GM21515 (cell line): ENCODE data around the gene NOTCH3.

Source experiments
- ATAC-seq: cut with Tn5 transposase; IDR thresholded peaks from one replicate; pipeline ENCODE4 v1.9.1; 2021; ENCODE audit not compliant: unreplicated experiment

The NOTCH3 gene

DNA sequence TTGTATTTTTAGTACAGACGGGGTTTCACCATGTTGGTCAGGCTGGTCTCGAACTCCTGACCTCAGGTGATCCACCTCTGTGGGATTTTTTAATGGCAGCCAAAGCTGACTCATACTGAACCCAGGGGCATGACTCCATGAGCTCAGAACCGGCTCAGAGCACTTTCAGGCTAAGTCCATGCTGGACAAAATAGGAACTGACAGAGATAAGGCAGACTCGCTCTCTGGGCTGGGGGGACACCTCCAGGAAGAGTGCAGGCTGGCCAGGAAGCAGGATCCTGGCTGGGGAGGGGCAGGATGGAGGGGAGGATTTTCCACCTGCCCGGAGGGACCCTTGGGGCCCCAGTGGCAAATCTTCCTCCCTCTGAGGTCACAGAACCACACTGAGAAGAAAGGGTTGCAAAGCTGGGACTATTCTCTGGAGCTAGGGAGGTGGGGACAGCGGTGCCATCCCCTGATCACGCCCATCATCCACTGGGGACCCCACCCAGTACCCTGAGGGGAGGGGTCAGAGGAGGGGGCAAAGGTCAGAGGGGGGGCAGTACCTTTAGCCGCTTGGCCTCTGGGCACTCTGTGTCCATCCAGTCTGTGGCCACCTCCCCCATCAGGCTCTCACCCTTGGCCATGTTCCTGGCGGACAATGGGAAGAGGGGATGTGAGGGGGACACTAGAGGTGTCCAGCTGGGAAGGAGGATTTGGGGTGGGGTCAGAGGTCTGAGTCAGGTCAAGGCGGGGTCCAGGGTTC lies 31.1 kb downstream of the NOTCH3 start:
- ATAC-seq: no peak

DNA sequence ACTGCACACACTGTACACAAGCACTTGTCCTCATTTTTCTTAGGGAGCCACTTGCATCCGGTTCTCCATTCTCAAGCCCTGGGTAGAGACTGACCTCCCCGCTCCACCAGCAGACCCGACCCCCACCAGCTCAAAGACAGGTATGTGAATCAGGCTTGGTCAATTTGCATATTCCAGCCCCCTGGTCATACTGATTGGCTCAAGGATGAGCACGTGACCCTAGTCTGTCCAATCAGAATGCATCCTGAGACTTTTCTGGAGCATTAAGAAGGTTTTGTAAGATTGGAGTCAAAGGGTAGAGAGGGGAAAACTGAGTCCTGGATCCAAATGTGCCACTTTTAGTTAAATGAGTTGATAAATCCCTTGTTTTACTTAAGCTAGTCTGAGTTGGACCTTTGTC lies 34.1 kb downstream of the NOTCH3 start:
- ATAC-seq: no peak

DNA sequence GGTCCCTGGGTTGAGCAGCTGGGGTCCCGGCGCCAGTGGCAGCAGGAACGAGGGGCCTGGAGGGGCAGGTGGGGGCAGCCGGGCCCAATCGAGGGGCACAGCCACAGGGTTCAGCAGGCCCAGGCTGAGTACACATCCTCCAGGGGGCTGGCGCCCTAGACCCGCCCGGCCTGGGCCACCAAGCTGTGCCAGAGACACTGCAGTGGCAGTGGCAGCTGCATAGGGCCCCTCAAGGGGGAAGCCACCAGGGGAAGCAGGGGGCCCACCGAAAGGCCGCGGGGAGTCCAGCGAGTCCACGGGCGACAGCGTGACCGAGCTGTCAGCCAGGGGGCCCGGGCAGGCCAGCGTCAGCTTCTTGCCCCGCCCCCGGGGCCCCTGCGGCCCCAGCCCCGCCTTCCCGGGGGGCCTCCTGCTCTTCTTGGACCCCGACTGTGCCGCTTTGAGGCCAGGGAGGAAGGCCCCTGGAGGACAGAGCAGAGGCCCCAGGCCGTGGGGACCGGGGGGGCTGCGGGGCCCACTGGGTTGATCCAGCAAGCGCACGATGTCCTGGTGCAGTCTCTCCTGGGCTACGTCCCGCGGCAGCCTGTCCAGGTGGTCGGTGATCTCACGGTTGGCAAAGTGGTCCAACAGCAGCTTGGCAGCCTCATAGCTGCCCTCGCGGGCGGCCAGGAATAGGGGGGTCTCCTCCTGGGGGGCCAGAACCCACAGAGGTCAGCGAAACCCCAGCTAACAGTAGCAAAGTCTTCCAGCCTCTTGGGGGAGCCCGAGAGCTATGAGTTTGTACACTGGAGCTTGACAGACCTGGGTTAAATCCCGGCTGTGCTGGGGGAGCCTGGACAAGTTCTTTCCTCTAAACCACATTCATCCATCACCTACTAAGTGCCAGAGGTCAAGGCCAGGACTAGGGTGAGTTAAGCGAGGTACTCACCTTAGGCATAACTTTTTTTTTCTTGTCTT lies 39.5 kb downstream of the NOTCH3 start:
- ATAC-seq: no peak

DNA sequence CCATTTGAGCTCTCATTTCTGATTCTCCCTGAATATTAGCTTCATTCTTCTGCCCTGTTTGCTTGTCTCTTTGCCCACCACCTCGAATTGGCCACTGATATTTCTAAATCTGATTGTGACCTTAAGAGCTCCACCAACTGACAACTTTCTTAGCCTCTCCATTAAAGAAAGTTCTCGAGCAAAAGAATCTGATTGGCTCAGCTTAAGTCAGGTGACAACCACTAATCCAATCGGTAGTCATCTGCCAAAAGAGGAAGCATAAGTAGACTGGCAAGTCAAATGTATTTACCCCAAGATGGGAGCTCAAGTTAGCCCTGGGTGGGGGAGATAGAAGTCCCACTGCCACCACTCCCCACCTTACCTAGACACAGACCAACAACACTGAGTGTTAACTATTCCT lies 41.5 kb downstream of the NOTCH3 start:
- ATAC-seq: no peak

DNA sequence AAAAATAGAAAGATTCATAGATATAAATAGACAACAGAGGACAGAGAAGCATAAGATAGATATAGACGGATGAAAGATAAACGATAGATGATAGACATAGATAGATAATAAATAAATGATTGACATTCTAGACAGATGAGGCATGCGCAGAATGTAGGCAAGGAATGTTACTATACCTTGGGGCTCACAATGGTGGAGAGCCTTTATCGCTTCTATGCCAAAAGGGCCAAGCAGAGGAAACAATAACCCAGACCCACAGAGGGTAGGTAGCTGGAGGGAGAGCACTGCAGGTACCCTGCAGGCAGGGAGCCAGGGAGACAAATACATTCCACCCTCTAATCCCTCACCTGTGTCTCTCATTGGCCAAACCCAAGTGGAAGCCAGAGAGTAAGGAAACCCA lies 44.4 kb downstream of the NOTCH3 start:
- no peak for ATAC-seq

DNA sequence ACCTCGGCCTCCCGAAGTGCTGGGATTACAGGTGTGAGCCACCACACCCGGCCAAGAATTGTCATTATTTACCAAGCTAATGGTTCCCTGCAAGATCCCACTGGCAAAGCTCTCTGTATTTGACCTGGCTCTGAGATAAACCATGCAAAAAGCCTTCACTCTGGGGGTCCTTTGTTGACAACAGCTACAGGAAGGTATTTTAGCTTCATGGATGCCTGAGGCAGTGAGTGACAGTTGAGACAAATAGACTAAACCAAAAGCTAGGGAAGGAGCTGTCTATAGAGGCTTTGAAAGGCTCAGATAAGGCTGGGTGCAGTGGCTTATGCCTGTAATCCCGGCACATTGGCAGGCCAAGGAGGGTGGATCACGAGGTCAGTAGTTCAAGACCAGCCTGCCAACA lies 45.5 kb downstream of the NOTCH3 start:
- no peak for ATAC-seq

DNA sequence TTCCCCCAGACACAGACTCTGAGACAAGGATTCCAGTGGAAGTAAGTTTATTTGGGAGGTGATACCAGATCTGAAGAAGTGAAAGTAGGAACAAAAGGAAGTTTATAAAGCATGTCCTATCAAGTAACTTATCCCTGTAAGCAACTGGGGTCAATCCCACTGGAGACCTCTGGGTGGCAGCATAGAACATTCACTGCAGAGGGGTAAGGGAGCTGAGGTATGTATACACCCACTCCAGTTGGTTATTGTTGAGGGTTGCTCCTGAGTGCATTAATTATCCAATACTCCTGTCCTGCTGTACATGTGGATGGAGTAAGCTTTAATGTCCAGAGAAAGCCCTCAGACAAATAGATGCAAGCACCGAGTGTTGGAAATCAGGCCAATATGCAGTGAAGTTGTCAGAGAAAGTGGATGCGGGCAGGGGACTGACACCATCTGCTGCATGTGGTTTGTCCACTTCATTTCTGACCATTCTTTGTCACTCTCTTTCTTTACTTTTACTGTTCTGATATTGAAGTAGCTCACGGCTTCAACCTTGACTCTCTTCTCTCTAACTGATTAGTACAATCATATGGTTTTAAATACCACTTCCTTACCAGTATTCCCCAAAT lies 46.7 kb downstream of the NOTCH3 start:
- no peak for ATAC-seq

DNA sequence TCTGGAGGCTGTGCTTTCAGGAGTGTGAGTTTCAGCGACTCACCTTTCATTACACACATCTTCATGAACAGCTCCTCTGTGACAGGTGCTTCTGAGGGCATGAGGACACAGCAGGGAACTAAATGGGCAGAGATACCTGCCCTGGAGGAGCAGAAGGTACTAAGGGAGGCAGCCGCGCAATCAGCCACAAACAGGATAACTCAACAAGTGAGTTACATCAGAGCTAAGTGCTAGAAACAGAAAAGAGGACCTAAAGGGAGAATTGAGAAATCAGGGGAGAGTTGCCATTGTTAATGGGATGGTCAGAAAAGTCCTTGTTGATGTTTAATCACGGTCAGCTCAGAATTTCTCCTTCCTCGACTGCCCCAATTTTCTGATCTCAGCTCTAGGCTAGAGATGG lies 51.1 kb downstream of the NOTCH3 start:
- no peak for ATAC-seq

DNA sequence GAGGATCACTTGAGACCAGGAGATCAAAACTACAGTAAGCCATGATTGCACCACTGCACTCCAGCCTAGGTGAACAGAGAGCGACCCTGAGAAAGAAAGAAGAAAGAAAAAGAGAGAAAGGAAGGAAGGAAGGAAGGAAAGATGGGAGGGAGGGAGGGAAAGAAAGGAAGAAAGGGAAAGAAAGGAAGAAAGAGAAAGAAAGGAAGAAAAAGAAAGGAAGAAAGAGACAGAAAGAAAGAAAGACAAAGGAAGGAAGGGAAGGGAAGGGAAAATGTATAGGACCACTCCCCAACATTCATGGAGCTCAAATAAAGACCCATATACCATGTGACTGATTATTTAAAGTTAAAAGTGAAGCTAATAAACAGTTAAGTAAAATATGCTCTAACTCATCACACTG lies 53.7 kb downstream of the NOTCH3 start:
- ATAC-seq: no peak

DNA sequence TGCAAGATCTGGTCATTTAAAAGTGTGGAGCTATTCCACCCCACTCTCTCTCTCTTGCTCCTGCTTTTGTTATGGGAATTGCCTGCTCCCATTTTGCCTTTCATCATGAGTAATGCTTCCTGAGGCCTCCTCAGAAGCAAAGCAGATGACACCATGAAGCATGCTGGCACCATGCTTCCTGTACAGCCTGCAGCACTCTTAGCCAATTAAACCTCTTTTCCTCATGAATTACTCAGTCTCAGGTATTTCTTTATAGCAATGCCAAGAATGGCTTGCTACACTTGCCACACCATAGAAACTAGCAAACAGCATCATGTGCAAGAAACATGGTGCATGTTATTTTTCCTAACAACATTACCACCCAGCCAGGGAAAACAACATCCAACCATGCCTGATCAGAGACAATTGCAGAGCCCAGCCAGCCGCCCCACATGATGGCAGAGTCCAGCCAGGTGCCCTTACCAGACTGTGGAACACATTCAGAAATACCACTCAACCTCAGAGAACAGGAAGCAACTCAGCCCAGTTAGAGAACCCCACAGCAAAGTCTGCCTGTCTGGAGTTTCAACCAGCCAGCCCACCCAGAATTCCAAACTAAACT lies 56.6 kb downstream of the NOTCH3 start:
- ATAC-seq: no peak

DNA sequence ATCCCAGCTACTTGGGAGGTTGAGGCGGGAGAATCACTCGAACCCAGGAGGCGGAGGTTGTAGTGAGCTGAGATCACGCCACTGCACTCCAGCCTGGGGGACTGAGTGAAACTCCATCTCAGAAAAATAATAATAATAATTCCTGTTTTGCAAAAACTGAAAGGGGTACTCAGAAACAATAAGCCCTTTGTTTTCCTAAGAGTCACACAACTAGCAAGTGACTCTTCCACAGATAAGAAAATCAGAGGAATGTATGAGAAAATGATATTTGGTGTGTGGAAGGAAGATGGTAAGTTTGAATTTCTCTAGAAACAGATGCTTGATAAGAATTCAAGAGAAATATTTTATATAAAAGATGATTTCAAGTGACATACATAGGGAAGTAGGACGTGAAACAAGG lies 58.5 kb downstream of the NOTCH3 start:
- no peak for ATAC-seq

DNA sequence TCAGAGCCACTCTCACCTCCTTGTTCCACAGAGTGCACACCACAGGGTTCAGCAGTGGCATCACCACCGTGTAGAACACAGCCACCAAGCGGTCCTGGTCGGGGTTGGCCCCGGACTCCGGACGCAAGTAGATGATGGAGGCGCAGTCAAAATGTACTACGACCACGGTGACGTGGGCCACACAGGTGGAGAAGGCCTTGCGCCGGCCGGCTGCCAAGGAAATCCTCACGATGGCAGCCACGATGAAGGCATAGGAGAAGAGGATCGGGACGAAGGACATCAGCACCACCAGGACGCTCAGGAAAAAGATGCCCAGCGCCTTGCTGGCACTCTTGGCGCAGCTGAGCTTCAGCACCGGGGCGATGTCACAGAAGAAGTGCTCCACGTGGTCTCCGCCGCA lies 59.7 kb downstream of the NOTCH3 start:
- ATAC-seq: no peak

DNA sequence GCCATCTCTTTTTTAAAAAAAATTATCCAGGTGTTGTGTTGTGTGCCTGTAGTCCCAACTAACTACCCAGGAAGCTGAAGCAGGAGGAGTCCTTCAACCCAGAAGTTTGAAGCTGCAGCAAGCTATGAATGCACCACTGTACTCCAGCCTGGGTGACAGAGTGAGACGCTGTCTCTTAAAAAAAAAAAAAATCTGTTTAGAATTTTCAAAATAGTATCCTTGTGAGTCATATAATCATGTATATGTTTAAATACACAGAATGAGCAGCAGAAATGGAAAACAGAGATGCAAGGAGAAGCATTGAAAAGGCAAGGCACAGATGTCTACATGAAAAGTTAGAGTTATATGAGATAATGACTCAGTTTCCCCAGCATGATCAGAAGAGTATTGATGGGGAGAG lies 62.4 kb downstream of the NOTCH3 start:
- no peak for ATAC-seq

DNA sequence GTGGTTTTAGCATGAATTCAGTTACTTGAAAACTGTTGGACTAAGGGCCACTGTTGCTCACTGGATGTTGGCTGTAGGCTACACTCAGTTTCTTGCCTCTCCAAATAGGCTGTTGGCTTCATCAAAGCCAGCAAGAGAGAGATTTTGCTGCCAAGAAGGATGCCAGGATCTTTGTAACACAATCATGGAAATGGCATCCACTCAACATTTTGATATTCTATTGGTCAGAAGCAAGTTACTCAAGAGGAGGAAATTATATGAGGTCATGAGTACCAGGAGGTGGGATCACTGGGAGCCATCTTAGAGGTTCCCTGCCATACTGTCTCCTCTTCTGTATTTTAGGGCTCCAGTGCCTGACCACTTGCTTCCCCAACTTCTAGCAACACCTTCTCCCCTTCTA lies 63.0 kb downstream of the NOTCH3 start:
- no peak for ATAC-seq

DNA sequence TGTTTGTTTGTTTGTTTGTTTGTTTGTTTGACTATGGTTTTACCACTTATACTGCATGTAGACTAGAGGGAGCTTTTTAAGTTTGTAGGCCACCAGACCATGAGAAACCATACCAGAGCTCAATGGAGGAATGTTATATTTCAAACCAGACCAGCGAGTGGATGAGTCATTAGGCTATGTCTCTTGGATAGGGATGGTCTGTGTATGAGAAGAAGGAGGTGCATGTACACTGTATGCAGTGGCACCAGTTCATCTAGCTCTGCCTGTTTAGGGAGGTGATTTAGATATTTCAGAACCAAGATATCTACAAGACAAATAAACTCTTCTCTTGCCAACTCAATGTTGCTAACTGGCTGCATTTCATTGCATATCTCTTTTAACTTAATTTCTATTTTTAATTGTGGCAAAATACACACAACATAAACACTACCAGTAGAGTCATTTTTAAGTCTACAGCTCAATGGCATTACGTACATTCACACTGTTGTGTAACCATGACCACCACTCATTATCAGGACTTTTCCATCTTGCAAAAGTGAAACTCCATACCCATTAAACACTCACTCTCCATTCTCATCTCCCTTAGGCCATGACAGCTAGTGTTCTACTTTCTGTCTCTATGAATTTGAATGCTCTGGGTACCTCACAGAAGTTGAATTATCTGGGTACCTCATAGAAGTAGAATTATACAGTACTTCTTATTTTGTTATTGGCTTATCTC lies 64.4 kb downstream of the NOTCH3 start:
- ATAC-seq: no peak

DNA sequence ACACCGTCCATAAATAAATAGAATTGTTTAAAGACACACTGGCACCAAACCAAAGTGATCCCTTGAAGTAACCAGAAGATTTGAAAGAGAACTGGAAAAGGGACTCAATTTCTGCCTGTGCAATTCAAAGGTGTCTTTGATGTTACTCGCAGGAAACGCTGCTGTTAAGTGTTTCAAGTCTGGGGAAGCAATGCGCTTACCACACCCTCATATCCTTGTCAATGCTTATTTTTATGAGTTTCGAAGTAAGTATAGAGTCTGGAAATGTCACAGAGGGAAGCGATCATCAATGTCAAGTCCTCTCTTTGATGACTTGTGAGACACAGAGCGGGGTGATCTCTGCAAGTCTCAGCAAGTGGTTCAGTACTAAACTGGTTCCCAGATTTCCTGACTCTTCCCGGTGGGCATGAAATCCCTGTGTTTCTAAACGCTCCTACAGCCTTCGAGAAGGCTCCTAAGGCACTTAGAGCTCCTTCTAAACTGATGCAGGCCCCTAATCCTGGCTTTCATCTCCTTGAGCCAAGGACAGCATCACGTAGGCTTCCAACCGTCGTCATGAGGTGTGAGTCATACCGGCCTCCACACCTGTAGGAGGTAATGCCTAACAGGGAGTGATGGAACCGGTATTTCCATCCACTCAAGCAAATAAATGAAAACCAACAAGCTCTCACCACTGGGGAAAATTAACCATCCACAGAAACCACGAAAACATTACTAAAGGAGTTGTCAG lies 70.8 kb downstream of the NOTCH3 start:
- no peak for ATAC-seq

DNA sequence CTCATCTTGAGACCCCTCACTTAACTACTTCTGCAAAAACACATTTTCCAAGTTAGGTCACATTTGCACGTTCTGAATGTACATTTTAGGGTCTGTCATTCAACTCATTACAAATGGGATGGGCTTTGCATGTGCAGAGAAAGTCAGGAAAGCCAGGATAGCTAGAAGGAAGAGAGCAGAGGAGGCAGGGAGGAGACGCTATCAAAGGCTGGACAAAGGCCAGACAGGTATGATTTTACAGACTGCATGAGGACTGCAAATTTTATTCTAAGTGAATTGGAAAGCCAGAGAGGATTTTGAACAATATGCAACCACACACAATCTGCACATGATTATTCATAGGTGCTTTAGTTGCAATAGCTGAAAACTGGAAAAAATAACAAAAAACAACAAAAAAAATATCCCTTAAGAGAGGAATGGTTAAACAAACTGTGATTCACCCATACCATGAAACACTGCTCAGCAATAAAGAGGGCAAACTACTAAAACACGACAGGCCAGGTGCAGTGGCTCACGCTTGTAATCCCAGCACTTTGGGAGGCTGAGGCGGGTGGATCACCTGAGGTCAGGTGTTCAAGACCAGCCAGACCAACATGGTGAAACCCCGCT lies 72.5 kb downstream of the NOTCH3 start:
- ATAC-seq: no peak

DNA sequence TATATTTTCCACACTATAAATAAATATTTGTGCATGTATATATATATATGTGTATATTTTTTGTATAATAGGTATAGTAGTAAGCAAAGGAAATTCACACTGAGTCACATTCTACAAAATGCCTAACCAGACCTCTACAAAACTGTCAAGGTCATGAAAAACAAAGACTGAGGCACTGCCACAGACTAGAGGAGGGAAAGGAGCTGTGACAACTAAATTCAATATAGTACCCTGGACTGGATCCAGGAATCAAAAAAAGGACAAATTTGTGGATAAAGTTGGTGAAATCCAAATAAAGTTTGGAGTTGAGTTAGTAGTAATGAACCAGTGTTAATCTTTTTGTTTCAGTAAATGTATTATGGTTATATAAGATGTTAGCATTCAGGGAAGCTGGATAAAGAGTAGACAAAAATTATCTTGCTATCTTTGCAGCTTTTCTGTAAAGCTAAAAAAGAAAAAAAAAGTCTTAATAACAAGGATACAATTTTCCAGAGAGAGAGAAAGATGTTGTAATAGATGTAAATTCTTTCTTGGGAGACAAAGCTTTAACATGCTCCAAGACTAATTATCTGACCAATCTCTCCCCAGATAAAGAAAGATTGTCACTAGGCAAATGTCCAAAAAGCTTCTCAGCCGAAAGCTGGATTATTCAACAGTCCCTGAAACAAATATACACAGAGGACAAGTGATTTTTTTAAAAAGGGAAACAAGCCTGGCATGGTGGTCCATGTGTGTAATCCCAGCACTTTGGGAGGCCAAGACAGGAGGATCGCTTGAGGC lies 74.5 kb downstream of the NOTCH3 start:
- ATAC-seq: no peak
